Heart left ventricle (tissue), 16 donors: Measurements from ENCODE around the gene KNL1. TPM values are rescaled to one million over a fixed set of nuclear protein-coding genes. Genes with fewer than 3 reads are reported as not detected.
A peak's percentile ranks its signal among the peaks of the same experiment; 100 is the strongest.

Experiments used
- ATAC-seq, 4 donors: fragments of 200-7000 bp; cut with Tn5 transposase; one replicate each; pipeline ENCODE4 v1.9.1; 2020 to 2022; ENCODE audit warnings: moderate library complexity in 4 of 4, mild to moderate bottlenecking in 3 of 4, moderate number of reproducible peaks in 1 of 4
- DNase-seq, 5 donors: peaks; one replicate each; pipeline ENCODE4 v3.0.0-alpha.2; 2020
- H3K27ac ChIP-seq, 12 donors: fragments of 200-600 bp; sonication (generic) in 4 of 12; one replicate each; pipeline versions ENCODE4 v1.5.0 to v1.8.0; 2016 to 2022; ENCODE audit warnings: mild to moderate bottlenecking in 2 of 12
- H3K27me3 ChIP-seq, 9 donors: fragments of 200-600 bp; sonication (generic) in 2 of 9; one replicate each; pipeline versions ENCODE4 v1.5.1 to v1.8.0; 2016 to 2022; ENCODE audit warnings: mild to moderate bottlenecking in 3 of 9
- H3K36me3 ChIP-seq, 9 donors: fragments of 200-600 bp; sonication (generic) in 2 of 9; one replicate each; pipeline versions ENCODE4 v1.5.0 to v1.8.0; 2018 to 2022; ENCODE audit warnings: mild to moderate bottlenecking in 2 of 9
- H3K4me1 ChIP-seq, 12 donors: fragments of 200-600 bp; sonication (generic) in 4 of 12; one replicate each; pipeline versions ENCODE4 v1.5.0 to v1.8.0; 2016 to 2022; ENCODE audit warnings: mild to moderate bottlenecking in 3 of 12
- H3K4me3 ChIP-seq, 12 donors: fragments of 200-600 bp; sonication (generic) in 4 of 12; one replicate each; pipeline versions ENCODE4 v1.5.0 to v1.8.0; 2017 to 2022; ENCODE audit warnings: mild to moderate bottlenecking in 9 of 12, moderate library complexity in 4 of 12
- H3K9me3 ChIP-seq, 12 donors: fragments of 200-600 bp; sonication (generic) in 4 of 12; one replicate each; pipeline versions ENCODE4 v1.5.0 to v1.8.0; 2016 to 2022; ENCODE audit warnings: mild to moderate bottlenecking in 1 of 12
- CTCF ChIP-seq, 12 donors: fragments of 200-600 bp; sonication (generic) in 4 of 12; IDR thresholded peaks; one replicate each; pipeline versions ENCODE4 v1.5.0 to v1.8.0; 2018 to 2022; ENCODE audit warnings: antibody characterized with exemption in 12 of 12, mild to moderate bottlenecking in 5 of 12
- POLR2A ChIP-seq, 2 donors: fragments of 450-650 bp; IDR thresholded peaks; one replicate each; pipeline ENCODE4 v1.6.1; 2017; ENCODE audit warnings: antibody characterized with exemption in 2 of 2, mild to moderate bottlenecking in 2 of 2, moderate library complexity in 2 of 2
- WGBS, 4 donors: extraction: QIAGEN DNeasy Blood & Tissue Kit in 2 of 4; methylation state at CpG; one replicate each; pipeline versions ENCODE4 v1.1.5 to v1.1.7; 2013 to 2018; 5-methylcytosine and 5-hydroxymethylcytosine counted together
- intact Hi-C, 10 donors: fragments of 100-400 bp; cut with DNase I; formaldehyde crosslinking; loops; one replicate each; pipeline versions ENCODE4 v1.11.1 to v1.14.2; 2022
- polyA plus RNA-seq, 2 donors: library from polyadenylated mRNA; stranded (reverse); fragments of 200-250 nt; gene quantifications; one replicate each; pipeline ENCODE4 v1.2.3, GENCODE V29; 2013
- total RNA-seq, 9 donors: library from RNA; depleted of rRNA in 2 of 9; stranded (reverse); fragments of >200 nt in 2 of 9; fragmentation: NEBNext Ultra II Directional in 3 of 9; extraction: Animal tissue kit (Norgen Biotek cat#: 25700) in 3 of 9; gene quantifications; one replicate each; pipeline versions ENCODE4 v1.1.0 to v1.2.4, GENCODE V29; 2016 to 2023
- donor health status: ischemic (EF 13 %, LVEDD 7.1; RV severe dilation, severe dysfunction).
- donor health status: healthy with polysubstance abuse.
- donor health status: DM: no; HTN: yes; CAD: no.
- donor health status: DM: no; HTN: no; CAD: no.
- donor health status: ischemic (EF 25% LVEDD 6.9; RV normal size, moderate dysfunction).
- donor health status: ischemic (EF 25% LVEDD 5.7; RV mildly dilated, moderate dysfunction).
- donor health status: healthy.
- donor health status: DM: yes; HTN: yes; CAD: no.
- donor health status: ischemic (EF 35%, LVEDD 5.7; RV mildly dilated, moderate dysfunction).
- donor health status: nonischemic (EF 11% LVEDD 7.7; RV severe dilation, severe dysfunction).
- donor health status: DM: yes; HTN: yes; CAD: no.
- donor health status: PGD.
- donor health status: ischemic (EF 29% LVEDD 5.4; RV normal size, mild dysfunction).
- donor health status: nonischemic (EF 23%, LVEDD 6.1; RV moderate dilation, normal function).

KNL1 gene
- total and polyA plus RNA-seq, 11 donors = 0.04 to 5.9 (median 0.62) TPM; not detected in 1

GRCh38 chr15:40594429-40594836 lies 384 bp downstream of the KNL1 start:
- peak; percentile 12 to 61 (median 48) for ATAC-seq
- DNase-seq = peak; percentile 34 to 73 (median 49)
- intact Hi-C loops = loop anchor here in 9 of 10 donors (1.0 to 10.0 kb wide), 7 partner anchors 82 to 300 kb away; partner anchors contain the start of genes VPS18 (in 9 of the 9), RAD51 (in 2 of the 9), C15orf62 (in 1 of the 9) and GCHFR (in 1 of the 9)
- H3K9me3 ChIP-seq = no peaks in the 10 kb centered on the region
- TF ChIP-seq POLR2A (IDR thresholded peaks at IDR 0.05) = no peak
- peak overlapping the region in 8 of 12 donors; percentile 85 to 98 (median 91) for H3K27ac ChIP-seq
- no peaks in the 10 kb centered on the region for H3K27me3 ChIP-seq
- peak overlapping the region; percentile 51 to 80 (median 60) for H3K4me3 ChIP-seq
- no peaks in the 10 kb centered on the region for H3K36me3 ChIP-seq
- peaks cover 0 to 24% (median 7%) of the 10 kb centered on the region in 12 donors for H3K4me1 ChIP-seq
- 0 to 2% (median 1%) methylated on average over 22 to 31 of the region's 31 CpGs for WGBS, 4 donors

GRCh38 chr15:40595219-40595618 lies 1.2 kb downstream of the KNL1 start:
- Histone ChIP-seq H3K9me3 (no peaks in the 10 kb centered on the region), H3K4me3 (peak overlapping the region in 5 of 12 donors; percentile 58 to 80 (median 71)), H3K27ac (no peak overlapping the region), H3K36me3 (no peaks in the 10 kb centered on the region), H3K27me3 (no peaks in the 10 kb centered on the region), H3K4me1 (peaks cover 0 to 21% (median 7%) of the 10 kb centered on the region in 12 donors)
- intact Hi-C loops = loop anchor here in 4 of 10 donors (10.0 kb wide), 3 partner anchors 100 to 300 kb away; partner anchors contain the start of genes VPS18 (in 3 of the 4), C15orf62 (in 1 of the 4), GCHFR (in 1 of the 4) and RAD51 (in 1 of the 4)
- WGBS, 4 donors = 34 to 39% (median 38%) methylated on average over 5 of the region's 5 CpGs
- ATAC-seq = no peak
- TF ChIP-seq POLR2A (IDR thresholded peaks at IDR 0.05) (no peak), CTCF (IDR thresholded peaks at IDR 0.05) (no peak)
- no peak for DNase-seq

- Histone ChIP-seq H3K4me1 (peaks cover 0 to 20% (median 7%) of the 10 kb centered on the region in 12 donors), H3K27ac (no peak overlapping the region), H3K36me3 (no peaks in the 10 kb centered on the region), H3K4me3 (peak overlapping the region in 1 of 12 donors; percentile 80), H3K27me3 (no peaks in the 10 kb centered on the region), H3K9me3 (no peaks in the 10 kb centered on the region)
- ATAC-seq (no peak), DNase-seq (no peak)
- intact Hi-C loops = loop anchor here in 4 of 10 donors (10.0 kb wide), 3 partner anchors 99 to 299 kb away; partner anchors contain the start of genes VPS18 (in 3 of the 4), C15orf62 (in 1 of the 4), GCHFR (in 1 of the 4) and RAD51 (in 1 of the 4)
- TF ChIP-seq CTCF (IDR thresholded peaks at IDR 0.05) (no peak), POLR2A (IDR thresholded peaks at IDR 0.05) (no peak)
- 72 to 81% (median 74%) methylated on average over 5 of the region's 5 CpGs for WGBS, 4 donors
Measured at GRCh38 chr15:40595773-40596172, 1.7 kb downstream of the KNL1 start.

GRCh38 chr15:40597024-40597423 lies 3.0 kb downstream of the KNL1 start:
- peaks cover 0 to 20% (median 7%) of the 10 kb centered on the region in 12 donors for H3K4me1 ChIP-seq
- intact Hi-C loops = loop anchor here in 4 of 10 donors (10.0 kb wide), 3 partner anchors 98 to 298 kb away; partner anchors contain the start of genes VPS18 (in 3 of the 4), C15orf62 (in 1 of the 4), GCHFR (in 1 of the 4) and RAD51 (in 1 of the 4)
- no peaks in the 10 kb centered on the region for H3K27me3 ChIP-seq
- no peaks in the 10 kb centered on the region for H3K9me3 ChIP-seq
- ATAC-seq (no peak), DNase-seq (no peak)
- no peak overlapping the region for H3K27ac ChIP-seq
- no peak overlapping the region for H3K4me3 ChIP-seq
- 93 to 100% (median 98%) methylated on average over 2 of the region's 2 CpGs for WGBS, 4 donors
- no peaks in the 10 kb centered on the region for H3K36me3 ChIP-seq
- TF ChIP-seq POLR2A (IDR thresholded peaks at IDR 0.05) (no peak), CTCF (IDR thresholded peaks at IDR 0.05) (no peak)
